SK-N-MC (cell line): Measurements from ENCODE around the gene NPEPL1.

Experiments
- DNase-seq: peaks from one replicate; pipeline ENCODE4 v3.0.0-alpha.2; 2011; ENCODE audit warnings: low read depth, low spot score
- H3K27ac ChIP-seq: fragments of 200-600 bp; sonication (generic); 2 replicates; pipeline ENCODE4 v1.5.1; 2016; ENCODE audit warnings: mixed run types
- H3K36me3 ChIP-seq: fragments of 200-600 bp; sonication (generic); 2 replicates; pipeline ENCODE4 v1.6.1; 2017; ENCODE audit warnings: antibody characterized with exemption, low read length, mixed read lengths; ENCODE audit not compliant: insufficient read depth
- H3K4me3 ChIP-seq: fragments of 200-600 bp; sonication (generic); 2 replicates; pipeline ENCODE4 v1.5.1; 2016
- H3K9ac ChIP-seq: fragments of 200-600 bp; sonication (generic); 2 replicates; pipeline ENCODE4 v1.8.0; 2017; ENCODE audit warnings: mixed run types, mixed read lengths; ENCODE audit not compliant: insufficient read length
- H3K9me3 ChIP-seq: fragments of 200-600 bp; sonication (generic); 2 replicates; pipeline ENCODE4 v1.6.1; 2017; ENCODE audit warnings: low read depth, mild to moderate bottlenecking, antibody characterized with exemption, low read length, moderate library complexity, mixed read lengths
- EZH2 ChIP-seq: fragments of 200-600 bp; sonication (generic); IDR thresholded peaks from one replicate; pipeline ENCODE4 v1.6.1; 2017; ENCODE audit warnings: antibody characterized with exemption
- FOXP2 ChIP-seq: optimal IDR thresholded peaks from 2 replicates; pipeline ENCODE3; 2011; ENCODE audit warnings: mild to moderate bottlenecking, moderate library complexity; ENCODE audit not compliant: insufficient read depth; ENCODE audit errors: extremely low read length, control extremely low read depth
- POLR2AphosphoS5 ChIP-seq: IDR thresholded peaks from 2 replicates; pipeline ENCODE4 v1.6.1; 2012; ENCODE audit warnings: mild to moderate bottlenecking, low read depth, low read length, borderline replicate concordance

NPEPL1 gene

GRCh38 chr20:58714923-58715351 is 22.3 kb downstream of the NPEPL1 start:
- no peaks in the 10 kb centered on the region for H3K9me3 ChIP-seq
- TF ChIP-seq POLR2AphosphoS5, result no peak
- TF ChIP-seq EZH2, result no peak
- TF ChIP-seq FOXP2, result no peak
- no peak overlapping the region for H3K27ac ChIP-seq
- H3K36me3 ChIP-seq, result no peaks in the 10 kb centered on the region
- no peak for DNase-seq
- H3K9ac ChIP-seq, result no peak overlapping the region
- H3K4me3 ChIP-seq, result no peak overlapping the region

- no peak for DNase-seq
- TF ChIP-seq POLR2AphosphoS5 (no peak), FOXP2 (no peak), EZH2 (no peak)
- Histone ChIP-seq H3K36me3 (no peaks in the 10 kb centered on the region), H3K9ac (no peak overlapping the region), H3K4me3 (no peak overlapping the region), H3K9me3 (no peaks in the 10 kb centered on the region), H3K27ac (no peak overlapping the region)
Measured at GRCh38 chr20:58715391-58715800, 22.8 kb downstream of the NPEPL1 start.

GRCh38 chr20:58715801-58716475 is 23.3 kb downstream of the NPEPL1 start:
- H3K9ac ChIP-seq, result no peak overlapping the region
- no peaks in the 10 kb centered on the region for H3K9me3 ChIP-seq
- no peak overlapping the region for H3K4me3 ChIP-seq
- DNase-seq, result no peak
- TF ChIP-seq POLR2AphosphoS5 (no peak), FOXP2 (no peak), EZH2 (no peak)
- H3K36me3 ChIP-seq, result no peaks in the 10 kb centered on the region
- H3K27ac ChIP-seq, result no peak overlapping the region

GRCh38 chr20:58716476-58717277 is 24.1 kb downstream of the NPEPL1 start:
- TF ChIP-seq EZH2 (no peak), POLR2AphosphoS5 (no peak), FOXP2 (no peak)
- H3K9ac ChIP-seq, result no peak overlapping the region
- H3K27ac ChIP-seq, result no peak overlapping the region

GRCh38 chr20:58717278-58718091 is 24.9 kb downstream of the NPEPL1 start:
- DNase-seq, result no peak
- H3K9me3 ChIP-seq, result no peaks in the 10 kb centered on the region
- no peak overlapping the region for H3K27ac ChIP-seq
- H3K36me3 ChIP-seq, result no peaks in the 10 kb centered on the region
- TF ChIP-seq FOXP2, result no peak
- TF ChIP-seq EZH2, result no peak
- TF ChIP-seq POLR2AphosphoS5, result no peak
- no peak overlapping the region for H3K9ac ChIP-seq
- no peak overlapping the region for H3K4me3 ChIP-seq

More at GRCh38 chr20:58716476-58717277, 24.1 kb downstream of the NPEPL1 start:
- no peak overlapping the region for H3K4me3 ChIP-seq
- DNase-seq, result no peak
- H3K36me3 ChIP-seq, result no peaks in the 10 kb centered on the region
- no peaks in the 10 kb centered on the region for H3K9me3 ChIP-seq

- Histone ChIP-seq H3K9me3 (no peaks in the 10 kb centered on the region), H3K36me3 (no peaks in the 10 kb centered on the region), H3K27ac (no peak overlapping the region), H3K4me3 (no peak overlapping the region), H3K9ac (no peak overlapping the region)
- TF ChIP-seq POLR2AphosphoS5, result no peak
- TF ChIP-seq FOXP2, result no peak
- no peak for TF ChIP-seq EZH2
- DNase-seq, result no peak
Measured at GRCh38 chr20:58718121-58718563, 25.5 kb downstream of the NPEPL1 start.

- no peak overlapping the region for H3K27ac ChIP-seq
- H3K9ac ChIP-seq, result no peak overlapping the region
Measured at GRCh38 chr20:58718729-58719128, 26.1 kb downstream of the NPEPL1 start.

GRCh38 chr20:58719258-58719657 is 26.7 kb downstream of the NPEPL1 start:
- Histone ChIP-seq H3K9ac (no peak overlapping the region), H3K27ac (no peak overlapping the region), H3K4me3 (no peak overlapping the region), H3K9me3 (no peaks in the 10 kb centered on the region), H3K36me3 (no peaks in the 10 kb centered on the region)
- TF ChIP-seq EZH2 (no peak), POLR2AphosphoS5 (no peak), FOXP2 (no peak)
- no peak for DNase-seq

More at GRCh38 chr20:58718729-58719128, 26.1 kb downstream of the NPEPL1 start:
- TF ChIP-seq FOXP2 (no peak), EZH2 (no peak), POLR2AphosphoS5 (no peak)
- Histone ChIP-seq H3K9me3 (no peaks in the 10 kb centered on the region), H3K36me3 (no peaks in the 10 kb centered on the region), H3K4me3 (no peak overlapping the region)
- no peak for DNase-seq
